NCI-H2029 treated with DMSO at 0.1 percent for 48 hours (cell line): ENCODE results near the gene DCLK2.

Experiments used
- DNase-seq: peaks from one replicate; lab custom pipeline; 2025; lab: John Stamatoyannopoulos, UW

The DCLK2 gene

GRCh38 chr4:150078041-150078578 lies at the start of gene DCLK2:
Gene DCLK2 (plus strand): TSS chr4:150078445. CDS start chr4:150079028, 583 bp downstream.
- peak; percentile 10 for DNase-seq

- no peak for DNase-seq
Observed at GRCh38 chr4:150032541-150032940, 45.7 kb upstream of the DCLK2 start.

GRCh38 chr4:150033081-150033480 lies 45.2 kb upstream of the DCLK2 start:
- DNase-seq, result no peak

GRCh38 chr4:150033901-150034300 lies 44.3 kb upstream of the DCLK2 start:
- peak; percentile 48 for DNase-seq

GRCh38 chr4:150037251-150037856 lies 40.9 kb upstream of the DCLK2 start:
- no peak for DNase-seq

GRCh38 chr4:150038335-150039076 lies 39.7 kb upstream of the DCLK2 start:
- no peak for DNase-seq

GRCh38 chr4:150039274-150040127 lies 38.7 kb upstream of the DCLK2 start:
- DNase-seq, result no peak

GRCh38 chr4:150044517-150044916 lies 33.7 kb upstream of the DCLK2 start:
- no peak for DNase-seq

- no peak for DNase-seq
Observed at GRCh38 chr4:150045410-150045809, 32.8 kb upstream of the DCLK2 start.

- no peak for DNase-seq
Observed at GRCh38 chr4:150046728-150047217, 31.5 kb upstream of the DCLK2 start.

- no peak for DNase-seq
Observed at GRCh38 chr4:150047546-150047945, 30.7 kb upstream of the DCLK2 start.

GRCh38 chr4:150049682-150050081 lies 28.6 kb upstream of the DCLK2 start:
- DNase-seq, result no peak

- no peak for DNase-seq
Observed at GRCh38 chr4:150050566-150050965, 27.7 kb upstream of the DCLK2 start.

- no peak for DNase-seq
Observed at GRCh38 chr4:150051111-150051510, 27.1 kb upstream of the DCLK2 start.

GRCh38 chr4:150055467-150055866 lies 22.8 kb upstream of the DCLK2 start:
- no peak for DNase-seq

- no peak for DNase-seq
Observed at GRCh38 chr4:150056569-150056968, 21.7 kb upstream of the DCLK2 start.

GRCh38 chr4:150061086-150061776 lies 17.0 kb upstream of the DCLK2 start:
- no peak for DNase-seq

GRCh38 chr4:150063128-150063527 lies 15.1 kb upstream of the DCLK2 start:
- DNase-seq, result no peak

- no peak for DNase-seq
Observed at GRCh38 chr4:150065740-150066139, 12.5 kb upstream of the DCLK2 start.

GRCh38 chr4:150067859-150068258 lies 10.4 kb upstream of the DCLK2 start:
- no peak for DNase-seq

- no peak for DNase-seq
Observed at GRCh38 chr4:150068300-150068960, 9.8 kb upstream of the DCLK2 start.
